GM19467 (cell line): Measurements from ENCODE around the gene PITPNC1.
"Not testable (repeated sequence)": the region's sequence is repeated elsewhere in the genome, so short reads cannot be mapped to it uniquely, and the experiment has no call there.

ENCODE experiments used
- ATAC-seq: cut with Tn5 transposase; IDR thresholded peaks from one replicate; pipeline ENCODE4 v1.9.1; 2021; ENCODE audit warnings: mild to moderate bottlenecking, moderate library complexity; ENCODE audit not compliant: unreplicated experiment

PITPNC1 gene

DNA sequence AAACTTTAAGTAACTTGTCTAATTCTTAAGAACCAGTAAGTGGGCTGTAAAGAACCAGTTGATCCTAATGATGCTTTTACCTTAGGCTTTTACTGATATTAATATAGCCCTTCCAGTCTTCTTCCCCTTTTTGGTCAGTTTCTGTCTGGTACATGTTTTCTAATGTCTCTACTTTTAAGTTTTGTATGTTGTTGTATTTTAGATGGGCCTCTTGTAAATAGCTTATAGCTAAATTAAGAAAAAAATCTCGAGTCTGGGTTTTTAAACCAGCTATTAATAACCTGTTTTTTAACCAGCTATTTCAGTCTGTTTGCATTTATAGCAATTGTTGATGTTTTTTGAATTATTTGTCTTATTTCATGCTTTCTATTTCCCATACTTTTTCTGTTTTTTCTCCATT, 79.0 kb downstream of the PITPNC1 start:
- no peak for ATAC-seq

DNA sequence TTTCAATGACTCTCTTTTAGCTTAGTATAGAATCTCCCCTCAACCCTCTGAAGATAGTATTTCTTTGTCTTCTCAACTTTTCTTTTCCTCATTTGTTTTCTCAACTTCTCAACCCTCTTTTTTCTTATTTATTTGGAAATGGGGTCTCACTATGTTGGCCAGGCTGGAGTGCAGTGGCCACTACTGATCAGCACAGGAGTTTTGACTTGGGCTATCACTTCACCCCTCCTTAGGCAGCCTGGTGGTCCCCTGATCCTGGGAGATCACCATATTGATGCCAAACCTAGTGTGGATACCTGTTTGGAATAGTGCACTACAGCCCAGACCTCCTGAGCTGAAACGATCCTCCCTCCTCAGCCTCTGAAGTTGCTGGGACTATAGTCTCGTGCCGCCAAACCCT, 79.8 kb downstream of the PITPNC1 start:
- no peak for ATAC-seq

DNA sequence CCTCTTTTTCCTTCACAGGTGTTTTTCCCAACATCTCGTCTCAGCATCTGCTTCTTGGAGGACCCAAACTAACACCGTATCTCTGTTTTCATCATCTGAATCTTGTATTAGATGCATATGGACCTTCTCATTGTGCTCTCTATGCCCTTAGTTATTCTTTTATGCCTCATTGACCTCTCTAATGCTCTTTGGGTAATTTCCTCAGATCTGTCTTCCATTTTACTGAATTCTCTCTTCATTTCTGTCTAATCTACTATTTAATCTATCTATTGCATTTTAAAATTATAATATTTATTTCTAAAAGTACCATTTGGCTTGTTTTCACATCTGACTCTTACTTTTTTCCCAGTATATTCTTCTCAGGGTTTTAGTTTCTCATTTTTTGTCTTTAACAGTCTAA, 81.1 kb downstream of the PITPNC1 start:
- no peak for ATAC-seq

DNA sequence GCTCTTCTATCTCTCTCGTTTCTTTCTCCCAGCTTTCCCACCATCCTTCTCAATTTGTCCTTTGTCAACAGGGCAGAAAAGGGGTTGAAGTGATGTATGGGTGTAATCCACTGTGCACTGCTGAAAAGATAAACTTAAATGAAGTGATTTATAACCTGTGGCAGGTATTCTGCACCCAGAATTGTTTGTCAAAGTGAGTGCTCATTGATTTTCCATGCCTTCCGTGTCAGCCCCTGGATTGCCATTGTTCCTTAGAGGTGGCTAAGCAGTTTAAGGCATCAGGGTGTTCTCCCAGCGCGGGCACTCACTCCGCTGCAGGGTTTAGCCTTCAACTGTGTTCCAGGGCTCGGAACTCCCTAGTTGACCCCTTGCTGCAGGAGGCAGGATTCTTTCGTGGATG, 82.9 kb downstream of the PITPNC1 start:
- no peak for ATAC-seq

DNA sequence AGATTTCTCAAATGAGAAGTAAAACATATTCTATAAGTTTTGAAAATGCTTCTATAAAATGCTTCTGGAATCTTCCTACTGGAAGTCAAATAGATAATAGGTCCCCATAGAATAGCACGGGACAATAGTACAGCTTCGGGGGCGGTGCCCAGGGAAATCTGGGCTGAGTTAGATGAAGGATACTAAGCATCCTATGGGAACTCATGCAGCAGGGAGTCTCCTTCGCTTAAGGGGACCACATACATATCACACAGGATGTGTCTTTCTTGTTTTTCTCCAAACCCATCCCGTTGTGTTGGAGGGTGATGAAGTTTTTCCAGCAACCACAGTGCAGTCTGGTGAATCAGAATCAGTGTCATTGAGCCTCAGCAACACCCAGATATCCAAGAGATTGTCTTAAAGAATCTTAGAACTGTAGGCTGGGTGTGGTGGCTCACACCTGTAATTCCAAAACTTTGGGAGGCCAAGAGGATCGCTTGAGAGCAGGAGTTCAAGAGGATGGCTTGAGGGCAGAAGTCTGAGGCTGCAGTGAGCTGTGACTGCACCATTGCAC, 84.2 kb downstream of the PITPNC1 start:
- no peak for ATAC-seq

DNA sequence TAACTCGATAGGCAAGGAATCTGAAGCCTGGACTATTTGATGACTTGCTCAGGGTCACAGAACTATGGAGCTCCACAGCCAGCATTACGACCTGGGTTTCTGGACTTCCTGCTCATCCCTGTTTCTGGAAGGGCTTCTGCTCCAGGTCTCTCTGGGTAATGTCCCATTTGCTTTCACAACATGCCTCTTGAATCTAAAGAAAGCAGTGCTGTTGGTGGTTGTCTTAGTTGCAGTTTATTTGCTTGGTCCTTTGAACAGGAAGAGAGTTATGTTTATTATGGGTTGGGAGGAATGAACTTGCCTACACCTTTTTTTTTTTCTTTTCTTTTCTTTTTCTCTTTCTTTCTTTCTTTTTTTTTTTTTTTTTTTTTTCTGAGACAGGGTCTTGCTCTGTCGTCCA, 84.8 kb downstream of the PITPNC1 start:
- no peak for ATAC-seq

DNA sequence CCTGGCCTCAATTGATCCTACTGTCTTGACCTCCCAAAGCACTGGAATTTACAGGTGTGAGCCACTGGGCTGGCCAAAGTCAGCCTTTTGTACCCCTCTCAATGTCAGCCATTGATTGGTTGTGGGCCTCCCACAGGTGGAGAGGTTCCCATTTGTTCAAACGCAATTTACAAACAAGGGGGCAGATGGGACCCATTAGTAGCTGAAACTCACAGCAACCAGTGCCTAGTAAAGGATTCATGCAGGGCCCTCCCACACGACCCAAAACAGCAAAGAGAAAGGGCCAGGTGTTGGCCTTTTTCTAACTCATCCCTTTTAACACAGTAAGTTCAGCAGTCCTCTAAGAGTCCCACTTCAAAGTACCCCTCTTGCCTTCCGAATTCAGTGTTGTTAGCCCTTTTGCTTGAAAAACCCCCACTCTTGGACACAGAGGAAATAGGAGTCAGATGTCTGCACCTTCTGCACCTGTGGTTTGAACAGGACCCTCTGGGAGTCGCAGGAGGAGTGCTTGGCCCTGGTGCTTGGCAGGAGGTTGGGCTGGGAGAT, 89.2 kb downstream of the PITPNC1 start:
- no peak for ATAC-seq

DNA sequence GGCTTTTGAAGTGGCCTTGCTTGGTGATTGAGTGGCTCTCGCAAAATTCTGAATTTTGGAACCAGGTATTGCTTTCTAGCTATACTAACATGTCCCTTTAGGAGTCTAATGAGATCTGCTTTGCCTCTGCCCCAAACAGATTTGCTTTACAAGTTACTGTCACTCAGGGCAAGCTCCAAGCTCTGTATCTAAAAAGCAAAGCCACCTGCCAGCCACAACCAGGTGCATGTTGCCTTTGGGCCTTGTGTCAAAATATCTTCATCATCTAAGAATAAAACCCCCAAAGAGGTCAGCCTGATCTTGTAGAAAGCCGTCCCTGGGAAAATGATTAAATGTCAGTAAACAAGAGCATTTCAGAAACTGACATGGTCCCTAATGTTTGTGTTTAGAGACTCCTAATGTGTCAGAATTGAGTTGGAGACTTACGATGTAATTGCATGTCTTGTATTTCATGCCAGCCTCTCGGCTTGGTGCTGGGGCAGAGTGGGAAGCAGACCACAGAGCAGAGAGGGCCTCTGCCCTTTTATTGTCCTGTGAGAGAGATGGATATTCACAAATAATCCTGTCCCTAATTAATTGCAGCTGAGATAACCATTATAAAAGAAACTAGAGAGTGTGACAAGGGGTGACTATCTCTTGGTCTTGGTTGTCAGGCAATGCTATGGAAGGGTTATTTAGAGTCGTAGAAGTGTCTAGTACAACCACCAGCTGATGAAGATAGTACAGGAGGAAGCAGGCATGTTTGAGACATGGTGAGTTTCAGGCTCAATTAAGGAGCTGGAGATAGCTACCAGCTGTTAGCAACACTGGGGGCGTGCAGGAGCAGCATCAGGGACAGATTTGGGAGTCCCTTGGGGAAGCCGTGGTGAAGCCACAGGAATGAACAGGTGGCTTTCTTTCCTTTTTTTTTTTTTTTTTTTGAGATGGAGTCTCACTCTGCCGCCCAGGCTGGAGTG, 90.7 kb downstream of the PITPNC1 start:
- ATAC-seq = no peak

DNA sequence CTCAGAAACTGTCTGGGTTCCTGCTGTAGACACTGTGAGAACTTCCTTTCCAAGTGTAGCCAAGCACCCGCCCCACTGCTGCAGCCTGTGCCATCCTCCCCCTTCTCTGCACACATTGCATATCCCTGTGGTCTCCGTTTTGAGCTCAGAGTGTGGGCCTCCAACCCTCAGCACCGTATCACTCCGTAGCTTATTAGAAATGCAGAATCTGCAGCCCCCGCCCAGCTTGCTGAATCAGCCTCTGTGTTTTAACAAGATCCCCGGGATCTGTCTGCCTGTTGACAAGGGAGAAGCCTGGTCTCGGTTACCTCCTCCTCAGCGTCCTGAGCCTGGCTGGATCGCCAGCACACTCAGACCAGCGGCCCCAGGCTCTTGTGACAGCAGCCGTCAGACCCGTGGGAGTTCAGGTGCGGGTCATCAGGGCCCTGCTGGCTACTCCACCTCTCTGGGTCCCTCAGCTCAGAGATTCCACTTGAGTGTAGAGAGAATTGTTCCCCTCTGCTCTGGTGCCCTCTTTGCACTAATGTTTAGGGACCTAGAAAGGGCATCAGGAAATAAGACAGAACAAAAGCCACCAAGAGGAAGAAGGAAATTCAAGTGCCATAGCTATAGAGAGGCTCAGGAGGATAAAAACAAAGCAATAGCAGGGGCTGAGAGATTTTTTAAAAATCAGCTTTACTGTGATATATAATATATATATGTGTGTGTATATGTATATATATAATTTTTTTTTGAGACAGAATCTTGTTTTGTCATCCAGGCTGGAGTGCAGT, 92.3 kb downstream of the PITPNC1 start:
- no peak for ATAC-seq

DNA sequence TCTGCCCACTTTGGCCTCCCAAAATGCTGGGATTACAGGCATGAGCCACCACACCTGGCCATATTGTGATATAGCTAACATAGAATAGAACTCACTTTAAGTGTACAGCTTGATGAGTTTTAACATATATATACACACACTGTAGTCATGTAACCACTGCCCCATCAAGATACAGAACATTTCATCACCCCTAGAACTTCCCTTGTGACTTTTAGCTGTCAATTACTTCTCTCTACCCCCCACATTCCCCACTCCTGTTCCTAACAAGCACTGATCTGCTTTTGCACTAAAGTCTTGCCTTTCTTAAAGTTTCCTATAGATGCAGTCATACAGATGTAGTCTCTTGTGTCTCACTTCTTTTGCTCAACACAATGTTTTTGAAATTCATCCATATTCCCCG, 93.1 kb downstream of the PITPNC1 start:
- no peak for ATAC-seq

DNA sequence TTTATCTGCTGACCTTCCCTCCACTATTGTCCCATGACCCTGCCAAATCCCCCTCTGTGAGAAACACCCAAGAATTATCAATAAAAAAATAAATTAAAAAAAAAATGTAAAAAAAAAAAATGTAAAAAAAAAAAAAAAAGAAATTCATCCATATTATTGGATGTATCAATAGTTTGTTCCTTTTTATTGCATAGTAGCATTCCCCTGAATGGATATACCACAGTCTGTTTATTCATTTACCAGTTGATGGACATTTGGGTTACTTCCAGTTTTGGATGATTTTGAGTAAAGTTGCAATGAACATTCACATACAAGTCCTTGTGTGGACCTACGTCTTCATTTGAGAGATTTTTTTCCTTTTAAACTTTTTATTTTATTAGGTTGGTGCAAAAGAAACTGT, 94.0 kb downstream of the PITPNC1 start:
- no peak for ATAC-seq

DNA sequence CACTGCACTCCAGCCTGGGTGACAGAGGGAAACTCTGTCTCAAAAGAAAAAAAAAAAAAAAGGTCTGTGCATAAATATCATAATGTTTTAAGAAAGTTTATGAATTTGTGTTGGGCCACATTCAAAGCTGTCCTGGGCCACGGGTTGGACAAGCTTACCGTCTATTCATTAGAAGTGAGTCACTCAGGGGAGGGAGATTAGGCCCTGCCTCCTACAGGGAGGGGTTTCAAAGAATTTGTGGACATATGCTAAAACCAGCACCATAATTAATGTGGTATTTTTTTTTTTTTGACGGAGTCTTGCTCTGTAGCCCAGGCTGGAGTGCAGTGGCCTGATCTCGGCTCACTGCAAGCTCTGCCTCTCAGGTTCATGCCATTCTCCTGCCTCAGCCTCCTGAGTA, 95.5 kb downstream of the PITPNC1 start:
- ATAC-seq = not testable (repeated sequence)

DNA sequence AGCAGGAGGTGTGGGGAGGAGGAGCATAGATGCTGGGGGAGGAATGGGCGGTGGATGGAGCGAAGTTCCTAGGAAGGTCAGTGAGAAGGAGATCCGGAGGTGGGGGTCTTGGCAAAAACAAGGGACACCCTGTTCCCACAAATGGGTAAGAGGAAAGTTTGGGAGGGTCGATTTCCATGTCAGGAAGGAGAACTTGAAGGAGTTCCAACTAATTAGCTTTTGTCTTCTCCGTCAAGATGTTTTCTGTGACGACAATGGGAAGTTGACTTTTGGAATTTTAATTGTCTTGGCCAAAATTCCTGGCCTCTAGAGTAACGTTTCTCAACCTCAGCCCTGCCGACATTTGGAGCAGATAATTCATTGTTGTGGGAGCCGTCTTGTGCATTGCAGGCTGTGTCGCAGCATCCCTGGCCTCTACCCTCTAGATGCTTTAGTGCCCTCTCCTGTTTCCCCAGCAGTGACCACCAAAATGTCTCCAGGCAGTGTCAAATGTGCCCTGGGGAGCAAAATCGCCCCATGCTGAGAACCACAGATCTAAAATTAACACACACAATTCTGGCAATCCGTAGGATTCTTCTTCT, 97.1 kb downstream of the PITPNC1 start:
- no peak for ATAC-seq

DNA sequence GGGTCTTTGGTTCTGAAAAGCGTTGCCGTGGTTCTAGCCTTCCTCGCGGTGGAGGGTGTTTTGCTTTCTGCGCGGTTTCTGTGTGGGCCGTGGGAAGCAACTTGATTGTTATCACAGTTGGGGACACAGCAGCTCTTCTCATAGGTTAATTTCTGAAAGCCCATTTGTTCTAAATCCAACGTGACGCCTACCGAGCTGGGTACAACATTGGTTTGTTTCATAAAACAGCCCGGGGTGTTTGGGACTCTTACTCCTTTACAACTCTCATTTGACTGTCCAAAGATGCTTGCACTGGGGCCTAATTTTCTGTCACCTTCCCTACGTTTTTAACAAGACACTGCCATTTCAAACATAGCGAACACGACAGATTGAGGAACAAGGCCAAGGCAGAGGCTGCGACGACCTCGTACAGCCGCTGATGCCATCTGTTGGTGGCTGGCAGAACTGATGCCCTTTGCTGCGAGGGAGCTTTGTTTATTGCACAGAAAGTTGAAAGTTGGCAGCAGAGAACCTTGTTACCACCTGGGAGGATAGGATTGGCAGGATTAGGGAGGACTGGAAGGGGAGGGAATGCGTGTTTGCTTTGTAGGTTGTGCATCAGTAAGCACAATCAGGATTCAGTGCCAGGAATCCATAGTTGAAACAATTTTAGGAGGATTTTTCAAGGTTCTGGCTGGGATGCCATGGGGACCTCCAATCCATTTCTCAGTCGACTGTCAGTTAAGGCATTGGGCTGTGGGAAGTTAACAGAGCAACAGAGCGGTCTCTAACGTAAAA, 98.3 kb downstream of the PITPNC1 start:
- ATAC-seq = no peak

DNA sequence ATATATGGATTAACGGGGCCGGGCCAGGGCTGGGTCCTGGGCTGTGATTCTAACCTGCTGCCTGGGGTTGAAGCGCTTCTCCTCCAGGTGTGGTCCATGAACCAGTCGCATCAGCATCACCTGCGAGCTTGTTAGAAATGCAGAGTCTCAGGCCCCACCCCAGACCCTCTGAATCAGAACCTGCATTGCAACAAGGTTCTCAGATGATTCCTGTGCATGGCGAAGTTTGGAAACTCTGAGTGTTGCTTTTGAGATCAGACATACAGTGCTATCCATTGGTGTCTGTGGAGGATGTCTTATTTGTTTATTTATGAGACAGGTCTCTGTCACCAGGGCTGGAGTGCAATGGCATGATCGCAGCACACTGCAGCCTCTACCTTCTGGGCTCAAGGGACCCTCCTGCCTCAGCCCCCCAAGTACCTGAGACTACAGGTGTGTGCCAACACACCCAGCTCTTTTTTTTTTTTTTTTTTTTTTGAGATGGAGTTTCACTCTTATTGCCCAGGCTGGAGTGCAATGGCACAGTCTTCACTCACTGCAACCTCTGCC, 99.8 kb downstream of the PITPNC1 start:
- no peak for ATAC-seq

DNA sequence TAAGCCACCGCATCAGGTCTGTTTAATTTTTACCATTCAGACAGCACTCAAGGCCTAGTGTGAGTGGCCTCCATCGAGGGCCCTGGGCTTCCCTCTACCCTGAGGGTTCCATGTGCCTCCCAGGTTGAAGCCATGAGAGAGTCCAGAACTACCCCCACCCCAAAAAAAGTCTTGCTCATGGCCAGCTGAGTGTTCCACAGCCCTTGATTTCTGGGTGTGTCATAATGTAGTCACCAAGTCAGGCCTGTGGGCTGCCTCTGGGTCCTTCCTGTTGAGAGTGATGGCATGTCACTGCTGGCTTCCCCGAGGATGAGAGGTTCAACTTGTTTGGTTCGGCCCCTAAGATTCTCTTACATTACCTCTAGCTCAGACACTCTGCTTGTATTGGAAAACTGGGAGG, 100.6 kb downstream of the PITPNC1 start:
- no peak for ATAC-seq

DNA sequence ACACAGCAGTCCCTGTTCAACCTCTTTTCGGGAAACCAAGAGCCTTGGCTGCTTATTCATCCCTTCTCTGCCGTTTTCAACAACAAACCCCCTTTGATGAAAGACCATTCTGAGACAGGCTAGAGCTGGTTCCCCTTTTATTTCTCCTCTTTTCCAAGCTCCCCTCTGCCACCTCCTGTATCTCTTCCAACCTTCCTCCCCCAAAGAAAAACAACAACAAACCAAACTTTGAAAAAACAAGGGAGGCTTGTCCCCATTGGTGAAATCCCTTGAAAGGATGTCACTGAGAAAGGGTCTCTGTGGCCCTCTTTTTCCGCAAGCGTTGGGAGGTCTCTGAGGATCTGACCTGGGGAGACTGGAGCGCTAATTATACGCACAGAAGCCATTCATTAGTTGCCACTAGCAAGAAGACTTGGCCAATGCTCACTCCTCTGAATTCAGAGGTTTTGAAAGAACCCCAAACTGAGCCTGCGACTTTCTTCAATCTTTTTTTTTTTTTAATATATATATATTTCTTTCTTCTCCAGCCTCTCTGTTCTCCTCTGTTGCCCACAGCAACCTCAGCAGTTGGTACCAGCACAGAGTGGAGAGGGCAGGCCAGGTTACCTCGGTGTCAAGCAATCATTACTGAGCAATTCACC, 101.4 kb downstream of the PITPNC1 start:
- ATAC-seq = no peak

DNA sequence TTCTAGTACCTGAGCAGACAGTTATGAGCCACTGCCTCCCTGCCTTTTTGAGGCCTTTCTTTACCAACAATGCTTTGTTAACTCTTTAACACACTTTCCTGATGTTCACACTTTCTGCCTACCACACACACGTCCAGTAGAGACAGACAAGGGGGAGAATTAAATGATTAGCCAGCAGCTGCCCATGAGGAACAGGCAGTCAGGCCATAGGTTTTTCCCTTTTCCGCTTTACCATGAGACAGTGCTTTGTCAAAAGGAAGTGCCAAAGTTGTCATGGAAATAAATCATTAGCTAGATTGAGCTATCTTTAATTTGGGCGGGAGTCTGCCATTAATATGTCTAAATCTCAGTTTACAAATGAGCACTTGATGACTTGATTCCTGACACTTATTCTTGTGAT, 102.1 kb downstream of the PITPNC1 start:
- no peak for ATAC-seq

DNA sequence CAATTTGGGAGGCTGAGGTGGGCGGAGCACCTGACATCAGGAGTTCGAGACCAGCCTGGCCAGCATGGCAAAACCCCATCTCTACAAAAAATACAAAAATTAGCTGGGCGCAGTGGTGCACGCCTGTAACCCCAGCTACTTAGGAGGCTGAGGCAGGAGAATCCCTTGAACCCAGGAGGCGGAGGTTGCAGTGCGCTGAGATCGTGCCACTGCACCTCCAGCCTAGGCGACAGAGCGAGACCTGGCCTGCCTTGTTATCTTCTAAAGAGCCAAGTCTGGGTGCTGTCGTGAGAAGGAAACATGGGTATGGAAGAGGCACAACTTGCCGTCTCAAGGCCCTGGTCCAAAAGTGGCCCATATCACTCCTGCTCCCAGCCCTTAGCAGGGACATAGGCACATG, 103.9 kb downstream of the PITPNC1 start:
- not testable (repeated sequence) for ATAC-seq

DNA sequence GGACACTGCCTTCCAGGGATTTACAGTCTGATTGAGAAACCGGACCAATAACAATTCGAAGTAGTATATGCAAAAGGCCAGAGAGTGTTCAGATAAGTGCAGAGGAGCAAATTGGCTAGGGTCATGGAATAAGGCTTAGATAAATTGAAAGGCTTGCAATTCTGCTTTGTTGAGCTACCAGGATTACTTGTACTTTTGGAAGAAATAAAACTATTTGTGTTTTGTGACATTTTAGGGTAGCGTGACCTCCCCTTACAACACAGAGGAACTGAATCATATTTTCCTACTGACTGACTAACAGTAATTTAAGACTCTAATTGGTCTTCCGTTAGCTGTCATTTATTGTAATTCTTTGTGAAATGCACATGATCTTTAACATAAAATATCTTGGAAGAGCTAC, 104.7 kb downstream of the PITPNC1 start:
- ATAC-seq = no peak
